AG10803 (cell line): ENCODE measurements around the gene APBA3.

Experiments used
- DNase-seq: peaks from one replicate; pipeline ENCODE4 v3.0.0; 2010; ENCODE audit warnings: low read depth
- H3K4me3 ChIP-seq: 2 replicates; pipeline ENCODE4 v1.5.1; 2011; ENCODE audit warnings: mild to moderate bottlenecking, low read length, control low read depth
- TF ChIP-seq, protein P1 (sequence below): conservative IDR thresholded peaks from 2 replicates; pipeline ENCODE4 v1.5.1; 2011; ENCODE audit warnings: mild to moderate bottlenecking, low read length, control low read depth, inconsistent platforms

Gene APBA3, protein sequence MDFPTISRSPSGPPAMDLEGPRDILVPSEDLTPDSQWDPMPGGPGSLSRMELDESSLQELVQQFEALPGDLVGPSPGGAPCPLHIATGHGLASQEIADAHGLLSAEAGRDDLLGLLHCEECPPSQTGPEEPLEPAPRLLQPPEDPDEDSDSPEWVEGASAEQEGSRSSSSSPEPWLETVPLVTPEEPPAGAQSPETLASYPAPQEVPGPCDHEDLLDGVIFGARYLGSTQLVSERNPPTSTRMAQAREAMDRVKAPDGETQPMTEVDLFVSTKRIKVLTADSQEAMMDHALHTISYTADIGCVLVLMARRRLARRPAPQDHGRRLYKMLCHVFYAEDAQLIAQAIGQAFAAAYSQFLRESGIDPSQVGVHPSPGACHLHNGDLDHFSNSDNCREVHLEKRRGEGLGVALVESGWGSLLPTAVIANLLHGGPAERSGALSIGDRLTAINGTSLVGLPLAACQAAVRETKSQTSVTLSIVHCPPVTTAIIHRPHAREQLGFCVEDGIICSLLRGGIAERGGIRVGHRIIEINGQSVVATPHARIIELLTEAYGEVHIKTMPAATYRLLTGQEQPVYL

DNA sequence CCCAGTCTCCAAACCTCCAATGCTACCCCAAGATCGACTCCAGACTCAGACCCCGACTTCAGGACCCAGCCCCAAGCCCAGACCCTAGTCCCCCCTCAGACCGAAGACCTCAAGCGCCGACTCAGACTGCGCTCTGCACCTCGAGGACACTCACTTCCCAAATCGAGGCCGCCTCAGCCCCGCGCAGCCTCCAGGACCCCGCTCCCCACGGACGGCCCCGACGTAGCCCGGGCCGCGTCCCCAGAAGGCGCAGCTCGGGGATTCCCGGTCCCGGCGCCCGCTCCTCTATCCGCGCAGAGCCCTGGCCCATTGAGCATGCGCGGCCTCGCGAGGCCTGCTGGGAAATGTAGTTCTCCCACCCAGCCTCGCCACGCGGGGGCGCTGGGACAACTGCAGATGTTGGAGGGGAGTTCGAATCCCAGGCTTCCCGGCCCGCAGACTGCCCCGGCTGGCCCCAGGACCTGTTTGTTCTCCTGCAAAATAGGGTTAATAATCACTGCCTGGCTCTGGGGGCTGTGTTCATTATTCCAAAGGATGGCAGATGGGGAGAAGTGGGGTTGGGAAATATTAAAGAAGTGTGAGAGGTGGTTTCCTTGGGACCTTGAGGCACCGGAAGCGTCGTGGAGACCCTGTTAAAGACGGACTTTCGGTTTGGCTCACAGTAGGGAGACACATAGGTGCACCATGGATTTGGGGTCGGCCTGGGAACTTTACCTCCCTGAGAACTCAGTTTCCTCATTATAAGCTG is at the start of gene APBA3:
TSS of gene APBA3 (minus strand) at position 311 of the 748 bp plus-strand sequence. CDS start 1,428 bp downstream, outside the sequence.
- TF ChIP-seq, protein P1, sequence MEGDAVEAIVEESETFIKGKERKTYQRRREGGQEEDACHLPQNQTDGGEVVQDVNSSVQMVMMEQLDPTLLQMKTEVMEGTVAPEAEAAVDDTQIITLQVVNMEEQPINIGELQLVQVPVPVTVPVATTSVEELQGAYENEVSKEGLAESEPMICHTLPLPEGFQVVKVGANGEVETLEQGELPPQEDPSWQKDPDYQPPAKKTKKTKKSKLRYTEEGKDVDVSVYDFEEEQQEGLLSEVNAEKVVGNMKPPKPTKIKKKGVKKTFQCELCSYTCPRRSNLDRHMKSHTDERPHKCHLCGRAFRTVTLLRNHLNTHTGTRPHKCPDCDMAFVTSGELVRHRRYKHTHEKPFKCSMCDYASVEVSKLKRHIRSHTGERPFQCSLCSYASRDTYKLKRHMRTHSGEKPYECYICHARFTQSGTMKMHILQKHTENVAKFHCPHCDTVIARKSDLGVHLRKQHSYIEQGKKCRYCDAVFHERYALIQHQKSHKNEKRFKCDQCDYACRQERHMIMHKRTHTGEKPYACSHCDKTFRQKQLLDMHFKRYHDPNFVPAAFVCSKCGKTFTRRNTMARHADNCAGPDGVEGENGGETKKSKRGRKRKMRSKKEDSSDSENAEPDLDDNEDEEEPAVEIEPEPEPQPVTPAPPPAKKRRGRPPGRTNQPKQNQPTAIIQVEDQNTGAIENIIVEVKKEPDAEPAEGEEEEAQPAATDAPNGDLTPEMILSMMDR: peak; percentile 63
- DNase-seq: peak; percentile 80
- H3K4me3 ChIP-seq: peak within 1 kb of the TSS; percentile 97

DNA sequence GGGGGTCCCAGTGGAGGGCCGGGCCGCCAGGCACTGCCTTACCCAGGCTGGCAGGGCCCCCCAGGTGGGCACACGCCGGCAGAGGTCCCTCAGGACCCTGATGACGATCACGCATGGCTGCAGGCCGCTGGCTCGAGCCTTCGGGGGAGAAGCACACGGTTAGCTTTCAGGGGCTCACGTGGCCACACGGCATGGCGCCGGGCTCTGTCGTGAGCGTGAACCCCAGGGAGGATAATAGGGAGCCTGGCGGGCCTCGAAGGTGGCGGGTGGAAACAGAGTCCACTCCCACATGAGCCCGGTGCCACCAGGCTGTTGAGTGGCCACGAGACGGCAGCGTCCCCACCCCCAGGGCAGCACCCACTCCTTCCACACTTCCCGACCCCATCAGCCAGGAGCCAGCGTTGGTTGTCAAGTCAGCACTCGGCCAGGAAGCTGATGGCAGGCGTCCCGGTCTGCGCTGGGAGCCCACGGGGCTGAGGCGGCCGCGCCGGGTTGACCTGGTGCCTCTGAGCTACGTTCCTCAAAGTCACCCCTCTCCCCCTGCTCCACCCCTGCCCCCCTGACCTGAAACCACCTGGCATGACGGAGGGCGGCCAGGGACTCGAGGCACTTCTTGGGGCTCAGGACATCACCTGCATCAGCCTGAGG is 49.3 kb upstream of the APBA3 start:
- H3K4me3 ChIP-seq: no peak overlapping the region
- TF ChIP-seq, protein P1: no peak
- no peak for DNase-seq

DNA sequence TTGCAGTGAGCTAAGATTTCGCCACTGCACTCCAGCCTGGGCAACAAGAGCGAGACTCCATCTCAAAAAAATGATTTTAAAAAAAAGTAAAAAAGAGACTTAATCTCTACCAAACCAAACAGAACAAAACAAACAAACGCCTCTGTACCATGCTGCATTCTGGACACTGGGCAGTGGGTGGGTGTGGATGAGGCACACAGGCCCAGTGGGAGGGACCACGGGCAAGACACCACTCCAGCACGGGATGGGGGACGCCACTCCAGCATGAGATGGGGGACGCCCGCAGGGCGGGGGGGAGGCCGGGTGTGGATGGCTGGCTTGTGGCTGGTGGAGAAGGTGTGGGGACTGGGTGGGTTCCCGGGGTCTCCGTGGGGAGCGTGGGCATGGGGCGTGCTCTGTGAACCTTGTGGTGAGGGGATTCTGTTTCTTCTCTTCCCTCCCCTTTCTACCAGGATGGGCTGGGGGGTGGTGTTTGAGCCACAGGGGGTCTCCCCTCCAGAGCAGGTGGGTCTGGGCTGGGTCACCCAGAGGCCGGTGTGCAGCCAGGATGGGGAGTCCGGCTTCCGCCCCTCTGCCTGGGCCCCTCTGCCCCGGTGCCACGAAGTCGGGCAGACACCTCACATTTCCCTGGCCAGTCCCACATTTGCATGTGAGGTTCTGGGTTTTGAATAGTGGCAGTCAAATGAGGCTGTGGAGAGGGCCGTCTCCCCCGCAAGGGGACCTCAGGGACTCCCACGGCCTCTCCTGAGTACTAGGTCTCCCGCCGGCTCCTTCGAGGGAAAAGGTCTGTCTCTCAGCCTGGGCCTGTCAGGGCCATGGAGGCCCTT is 48.6 kb upstream of the APBA3 start:
- H3K4me3 ChIP-seq: no peak overlapping the region
- DNase-seq: no peak
- TF ChIP-seq, protein P1: no peak

DNA sequence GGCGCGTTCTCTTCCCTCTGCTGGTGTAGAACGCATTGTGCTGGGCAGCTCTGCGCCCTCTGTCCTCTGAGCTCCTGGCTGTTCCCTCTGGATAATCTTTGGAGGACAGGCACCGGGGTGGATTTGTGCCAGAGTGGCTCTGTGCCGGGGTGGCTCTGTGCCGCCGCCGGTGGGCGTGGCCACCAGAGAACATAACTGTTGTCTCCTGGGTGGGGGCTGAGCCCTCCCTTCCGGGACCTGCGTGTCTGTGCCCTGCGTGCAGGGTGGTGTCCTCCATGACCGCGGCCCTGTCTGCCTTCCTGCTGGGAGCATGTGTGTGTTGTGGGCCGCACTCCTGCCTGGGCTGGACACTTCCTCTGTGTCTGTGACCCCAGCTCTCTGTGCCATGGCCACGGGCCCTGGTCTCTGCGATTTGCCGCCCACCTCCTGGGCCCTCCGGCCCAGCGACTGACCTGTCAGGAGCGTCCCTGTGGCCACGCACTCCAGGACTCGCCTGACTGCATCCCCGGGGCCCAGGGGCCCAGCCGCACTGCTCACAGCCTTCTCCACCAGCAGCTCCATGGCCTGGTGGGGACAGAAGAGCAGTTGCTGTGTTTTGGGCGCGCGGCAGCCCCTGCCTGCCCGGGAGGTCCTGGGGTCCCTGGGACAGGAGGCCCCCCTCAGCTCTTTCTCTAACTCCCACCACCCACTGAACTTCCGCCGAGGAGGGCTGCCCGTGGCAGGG is 47.1 kb upstream of the APBA3 start:
- TF ChIP-seq, protein P1: no peak
- no peak for DNase-seq
- H3K4me3 ChIP-seq: no peak overlapping the region

DNA sequence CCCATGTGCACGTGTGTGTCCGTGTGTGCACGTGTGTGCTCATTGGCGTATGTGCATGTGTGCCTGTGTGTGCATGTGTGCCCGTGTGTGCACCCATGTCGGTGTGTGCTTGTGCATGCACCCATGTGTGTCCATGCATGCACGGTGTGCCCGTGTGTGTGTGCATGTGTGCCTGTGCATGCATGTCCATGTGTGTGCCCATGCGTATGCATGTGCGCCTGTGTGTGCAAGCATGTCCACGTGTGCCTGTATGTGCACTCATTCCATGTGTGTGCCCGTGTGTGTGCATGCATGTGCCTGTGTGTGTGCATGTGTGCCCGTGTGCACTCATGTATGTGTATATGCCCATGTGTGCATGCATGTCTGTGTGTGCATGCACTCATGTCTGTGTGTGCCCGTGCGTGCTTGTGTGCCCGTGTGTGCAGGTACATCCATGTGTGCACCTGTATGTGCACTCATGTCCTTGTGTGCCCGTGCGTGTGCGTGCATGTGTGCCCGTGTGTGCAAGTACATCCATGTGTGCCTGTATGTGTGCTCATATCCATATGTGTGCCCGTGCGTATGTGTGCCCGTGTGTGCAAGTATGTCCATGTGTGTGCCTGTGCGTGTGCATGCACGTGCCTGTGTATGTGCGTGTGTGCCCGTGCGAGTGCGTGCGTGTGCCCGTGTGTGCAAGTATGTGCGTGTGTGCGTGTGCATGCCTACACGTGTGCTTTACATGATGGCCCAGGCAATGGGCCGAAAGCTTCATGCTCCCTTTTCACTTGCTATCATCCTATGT is 46.3 kb upstream of the APBA3 start:
- H3K4me3 ChIP-seq: no peak overlapping the region
- TF ChIP-seq, protein P1: no peak
- no peak for DNase-seq
